PC-3 (cell line): ENCODE measurements around the gene TMEM81. TPM values are rescaled to one million over a fixed set of nuclear protein-coding genes. Genes with fewer than 3 reads are reported as not detected.

Experiments used
- ATAC-seq: fragments of 200-7000 bp; cut with Tn5 transposase; 2 replicates; pipeline ENCODE4 v1.9.1; 2020; ENCODE audit warnings: mild to moderate bottlenecking, moderate library complexity
- BruUV-seq: library from RNA; stranded (reverse); fragments of 400-500 nt; replicated peaks from 2 replicates; lab custom pipeline; 2021; lab: Mats Ljungman, UMichigan
- CTCF ChIA-PET: fragments of 300-600 bp; sonication (Branson Sonifier 250); formaldehyde crosslinking; loops from one replicate; lab custom pipeline; 2022; ENCODE audit warnings: antibody characterized with exemption; lab: Charles Lee
- POLR2A ChIA-PET: fragments of 300-600 bp; sonication (Branson Sonifier 250); formaldehyde crosslinking; loops from one replicate; lab custom pipeline; 2022; ENCODE audit warnings: antibody characterized with exemption; ENCODE audit not compliant: unreplicated experiment; lab: Charles Lee
- DNase-seq: peaks from one replicate; pipeline ENCODE4 v3.0.0-alpha.2; 2015
- H2AFZ ChIP-seq: fragments of 300-600 bp; sonication (generic); 2 replicates; pipeline ENCODE4 v1.6.0; 2016; ENCODE audit warnings: antibody characterized with exemption, low read length
- H3F3A ChIP-seq: fragments of 300-600 bp; sonication (generic); one replicate; pipeline ENCODE4 v1.6.0; 2017; ENCODE audit warnings: antibody characterized with exemption, low read length, control low read depth, mild to moderate bottlenecking; ENCODE audit not compliant: unreplicated experiment
- H3K27ac ChIP-seq: fragments of 300-600 bp; sonication (generic); 2 replicates; pipeline ENCODE4 v1.5.1; 2016; ENCODE audit warnings: mild to moderate bottlenecking, low read length
- H3K27me3 ChIP-seq: fragments of 300-600 bp; sonication (generic); 2 replicates; pipeline ENCODE4 v1.6.1; 2016; ENCODE audit warnings: low read length, mixed read lengths
- H3K36me3 ChIP-seq: fragments of 300-600 bp; sonication (generic); 2 replicates; pipeline ENCODE4 v1.6.1; 2016; ENCODE audit warnings: low read depth, mixed run types, low read length, mixed read lengths
- H3K4me1 ChIP-seq: fragments of 300-600 bp; sonication (generic); 2 replicates; pipeline ENCODE4 v1.5.1; 2016; ENCODE audit warnings: low read length; ENCODE audit not compliant: insufficient read depth
- H3K4me2 ChIP-seq: fragments of 300-600 bp; sonication (generic); 2 replicates; pipeline ENCODE4 v1.6.0; 2016; ENCODE audit warnings: low read length
- H3K4me3 ChIP-seq: fragments of 300-600 bp; sonication (generic); 2 replicates; pipeline ENCODE4 v1.5.1; 2016; ENCODE audit warnings: mild to moderate bottlenecking, low read length, mixed read lengths
- H3K79me2 ChIP-seq: fragments of 300-600 bp; sonication (generic); 2 replicates; pipeline ENCODE4 v1.6.1; 2017; ENCODE audit warnings: low read length, mixed read lengths
- H3K9ac ChIP-seq: fragments of 300-600 bp; sonication (generic); 2 replicates; pipeline ENCODE4 v1.6.0; 2016; ENCODE audit warnings: mild to moderate bottlenecking, low read length
- H3K9me2 ChIP-seq: fragments of 300-600 bp; sonication (generic); replicated peaks from 2 replicates; pipeline ENCODE4 v1.6.1; 2016; ENCODE audit warnings: mixed run types, low read length, mixed read lengths
- H3K9me3 ChIP-seq: fragments of 300-600 bp; sonication (generic); 2 replicates; pipeline ENCODE4 v1.6.1; 2016; ENCODE audit warnings: low read length, mixed read lengths
- H4K20me1 ChIP-seq: fragments of 300-600 bp; sonication (generic); 2 replicates; pipeline ENCODE4 v1.6.1; 2016; ENCODE audit warnings: low read length, mixed read lengths
- EZH2 ChIP-seq: fragments of 300-600 bp; sonication (generic); IDR thresholded peaks from one replicate; pipeline ENCODE4 v1.6.1; 2017; ENCODE audit warnings: antibody characterized with exemption, mild to moderate bottlenecking, low read length; ENCODE audit not compliant: unreplicated experiment
- EZH2phosphoT487 ChIP-seq: fragments of 300-600 bp; sonication (generic); IDR thresholded peaks from 2 replicates; pipeline ENCODE4 v1.6.1; 2018; ENCODE audit warnings: mild to moderate bottlenecking, antibody characterized with exemption, low read length, borderline replicate concordance
- intact Hi-C: fragments of 100-400 bp; cut with micrococcal nuclease; formaldehyde crosslinking; loops from 2 replicates; pipeline ENCODE4 v1.9.0; 2023
- total RNA-seq: library from RNA; depleted of rRNA; stranded (reverse); fragments of >200 nt; gene quantifications from 2 replicates; pipeline ENCODE4 v1.2.3, GENCODE V29; 2014; rRNA removed
- TF ChIP-seq, protein P1 (sequence below): fragments of 300-600 bp; sonication (generic); conservative IDR thresholded peaks from 2 replicates; pipeline ENCODE4 v1.5.1; 2017; ENCODE audit warnings: antibody characterized with exemption, low read depth, mild to moderate bottlenecking, low read length

The TMEM81 gene
- total RNA-seq, 1 experiment from 2014 or later: 6.3 TPM

DNA sequence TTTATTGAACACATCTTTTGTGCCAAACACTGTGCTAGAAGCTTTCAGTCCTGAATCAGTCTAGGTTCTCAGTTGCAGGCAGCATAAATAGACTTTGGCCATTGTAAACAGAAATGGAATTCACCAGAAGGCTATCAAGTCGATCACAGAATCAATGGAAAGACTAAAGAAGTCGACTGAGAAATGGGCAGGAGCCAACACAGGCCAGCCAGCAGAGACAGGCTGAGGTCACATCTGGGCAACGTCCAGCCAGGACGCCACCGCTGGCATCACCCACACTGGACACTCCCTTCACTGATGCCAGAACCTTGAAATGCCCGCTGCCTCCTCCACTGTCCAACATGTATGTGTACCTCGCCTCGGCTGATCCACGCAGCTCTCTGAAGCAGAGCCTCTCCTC lies 46.7 kb downstream of the TMEM81 start:
- POLR2A ChIA-PET: no interaction called here
- no peak for ATAC-seq
- no peaks in the 10 kb centered on the region for H3F3A ChIP-seq
- no TSS peak for BruUV-seq
- no peaks in the 10 kb centered on the region for H4K20me1 ChIP-seq
- no peaks in the 10 kb centered on the region for H3K79me2 ChIP-seq
- no peak overlapping the region for H3K27ac ChIP-seq
- no peaks in the 10 kb centered on the region for H3K9me3 ChIP-seq
- no peak overlapping the region for H3K4me3 ChIP-seq
- no peaks in the 10 kb centered on the region for H3K4me1 ChIP-seq
- no peak for DNase-seq
- CTCF ChIA-PET: no interaction called here
- no peak overlapping the region for H2AFZ ChIP-seq
- intact Hi-C loops: no loop called here
- H3K9ac ChIP-seq: no peak overlapping the region
- H3K36me3 ChIP-seq: no peaks in the 10 kb centered on the region
- peaks cover 79% of the 10 kb centered on the region for H3K27me3 ChIP-seq
- TF ChIP-seq, protein P1, sequence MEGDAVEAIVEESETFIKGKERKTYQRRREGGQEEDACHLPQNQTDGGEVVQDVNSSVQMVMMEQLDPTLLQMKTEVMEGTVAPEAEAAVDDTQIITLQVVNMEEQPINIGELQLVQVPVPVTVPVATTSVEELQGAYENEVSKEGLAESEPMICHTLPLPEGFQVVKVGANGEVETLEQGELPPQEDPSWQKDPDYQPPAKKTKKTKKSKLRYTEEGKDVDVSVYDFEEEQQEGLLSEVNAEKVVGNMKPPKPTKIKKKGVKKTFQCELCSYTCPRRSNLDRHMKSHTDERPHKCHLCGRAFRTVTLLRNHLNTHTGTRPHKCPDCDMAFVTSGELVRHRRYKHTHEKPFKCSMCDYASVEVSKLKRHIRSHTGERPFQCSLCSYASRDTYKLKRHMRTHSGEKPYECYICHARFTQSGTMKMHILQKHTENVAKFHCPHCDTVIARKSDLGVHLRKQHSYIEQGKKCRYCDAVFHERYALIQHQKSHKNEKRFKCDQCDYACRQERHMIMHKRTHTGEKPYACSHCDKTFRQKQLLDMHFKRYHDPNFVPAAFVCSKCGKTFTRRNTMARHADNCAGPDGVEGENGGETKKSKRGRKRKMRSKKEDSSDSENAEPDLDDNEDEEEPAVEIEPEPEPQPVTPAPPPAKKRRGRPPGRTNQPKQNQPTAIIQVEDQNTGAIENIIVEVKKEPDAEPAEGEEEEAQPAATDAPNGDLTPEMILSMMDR: no peak
- TF ChIP-seq EZH2phosphoT487 (no peak), EZH2 (no peak)
- H3K4me2 ChIP-seq: no peak overlapping the region
- no peaks in the 10 kb centered on the region for H3K9me2 ChIP-seq

Other genes with a start within 250 kb of the TMEM81 start
- gene NFASC, start 213.6 kb downstream of the TMEM81 start, total RNA-seq: 1.6 and 4.6 TPM in 2 replicates
- gene CNTN2, start 41.2 kb downstream of the TMEM81 start, total RNA-seq: 0.07 and 0.12 TPM in 2 replicates
- 39.5 and 41.7 TPM in 2 replicates for gene RBBP5, start 37.5 kb upstream of the TMEM81 start, total RNA-seq
- 8.4 and 9.3 TPM in 2 replicates for gene DSTYK, start 127.2 kb upstream of the TMEM81 start, total RNA-seq
- gene TMCC2, start 143.5 kb upstream of the TMEM81 start, total RNA-seq: 8.7 and 11.3 TPM in 2 replicates
- gene NUAK2, start 237.3 kb upstream of the TMEM81 start, total RNA-seq: 3.8 and 4.8 TPM in 2 replicates